HCT116 (cell line): ENCODE data around the gene TMEM234. TPM values are rescaled to one million over a fixed set of nuclear protein-coding genes. Genes with fewer than 3 reads are reported as not detected.

Experiments
- ATAC-seq: fragments of 200-7000 bp; cut with Tn5 transposase; 2 replicates; pipeline ENCODE4 v1.9.1; 2020; ENCODE audit warnings: mild to moderate bottlenecking, moderate library complexity
- BruUV-seq: library from RNA; stranded (reverse); fragments of 400-500 nt; replicated peaks from 2 replicates; lab custom pipeline; 2021; lab: Mats Ljungman, UMichigan
- CTCF ChIA-PET: fragments of 300-600 bp; sonication (Branson Sonifier 250); formaldehyde crosslinking; loops from one replicate; lab custom pipeline; 2021; ENCODE audit warnings: antibody characterized with exemption; lab: Charles Lee
- POLR2A ChIA-PET: fragments of 300-600, 350-600 bp; sonication (Branson Sonifier 250); formaldehyde crosslinking; loops from one replicate; lab custom pipeline; 2021; ENCODE audit warnings: antibody characterized with exemption; lab: Charles Lee
- RAD21 ChIA-PET, 2 experiments: fragments of 300-600 bp; sonication (Branson Sonifier 250); formaldehyde crosslinking; loops; one replicate each; lab custom pipeline; 2023; ENCODE audit warnings: low total read pairs in 2 of 2; ENCODE audit not compliant: uncharacterized antibody in 2 of 2, unreplicated experiment in 2 of 2, low non-redundant PET in 1 of 2; lab: Charles Lee
- DNase-seq: peaks from one replicate; pipeline ENCODE4 v3.0.0-alpha.2; 2010; ENCODE audit warnings: low read depth, low spot score
- H2AFZ ChIP-seq: fragments of 200-600 bp; shearing (Covaris generic), sonication (generic); 2 replicates; pipeline ENCODE4 v1.6.1; 2017; ENCODE audit warnings: low read depth, mixed run types, mixed read lengths, antibody characterized with exemption, low read length; ENCODE audit not compliant: poor library complexity, severe bottlenecking
- H3K27ac ChIP-seq: 2 replicates; pipeline ENCODE4 v1.5.1; 2012; ENCODE audit warnings: low read depth, low read length
- H3K27me3 ChIP-seq: fragments of 200-600 bp; sonication (generic); 2 replicates; pipeline ENCODE4 v1.6.1; 2016; ENCODE audit warnings: mixed run types, low read length, mixed read lengths; ENCODE audit not compliant: insufficient read depth
- H3K36me3 ChIP-seq, 2 experiments: fragments of 200-500 bp in 1 of 2; fragments of 200-600 bp in 1 of 2; sonication (Bioruptor generic) in 1 of 2; sonication (generic) in 1 of 2; 2 replicates each; pipeline versions ENCODE4 v1.5.1 to v1.6.1; 2014 to 2016; ENCODE audit warnings: low read length in 2 of 2, inconsistent platforms in 1 of 2, mixed read lengths in 1 of 2, mixed run types in 1 of 2; ENCODE audit not compliant: insufficient read depth in 2 of 2, control insufficient read depth in 1 of 2
- H3K4me1 ChIP-seq, 2 experiments: fragments of 200-600 bp in 1 of 2; sonication (generic) in 1 of 2; 2 replicates each; pipeline versions ENCODE4 v1.5.1 to v1.6.1; 2012 to 2017; ENCODE audit warnings: low read length in 2 of 2, inconsistent platforms in 1 of 2, mild to moderate bottlenecking in 1 of 2, mixed read lengths in 1 of 2, mixed run types in 1 of 2, moderate library complexity in 1 of 2; ENCODE audit not compliant: insufficient read depth in 2 of 2, control insufficient read depth in 1 of 2
- H3K4me2 ChIP-seq: fragments of 200-600 bp; sonication (generic); 2 replicates; pipeline ENCODE4 v1.6.1; 2017; ENCODE audit warnings: mixed run types, low read length, mixed read lengths
- H3K4me3 ChIP-seq, 2 experiments: fragments of 200-600 bp in 1 of 2; sonication (generic) in 1 of 2; replicated peaks in 1 of 2; 2 replicates each; pipeline ENCODE4 v1.5.1; 2011 to 2016; ENCODE audit warnings: low read length in 2 of 2, control low read depth in 1 of 2, low read depth in 1 of 2, mild to moderate bottlenecking in 1 of 2, mixed read lengths in 1 of 2, mixed run types in 1 of 2
- H3K79me2 ChIP-seq: fragments of 200-600 bp; sonication (generic); 2 replicates; pipeline ENCODE4 v1.6.1; 2017; ENCODE audit warnings: mild to moderate bottlenecking, mixed run types, low read length, moderate library complexity, mixed read lengths; ENCODE audit not compliant: insufficient read depth
- H3K9ac ChIP-seq: fragments of 200-600 bp; sonication (generic); 2 replicates; pipeline ENCODE4 v1.6.1; 2016; ENCODE audit warnings: low read length, mixed read lengths
- H3K9me2 ChIP-seq: fragments of 200-600 bp; sonication (generic), shearing (Covaris generic); 2 replicates; pipeline ENCODE4 v1.6.1; 2017; ENCODE audit warnings: mixed run types, mild to moderate bottlenecking, moderate library complexity; ENCODE audit not compliant: insufficient read depth
- H3K9me3 ChIP-seq, 2 experiments: fragments of 200-500 bp in 1 of 2; fragments of 200-600 bp in 1 of 2; sonication (Bioruptor generic) in 1 of 2; sonication (generic) in 1 of 2; 2 replicates each; pipeline ENCODE4 v1.6.1; 2014 to 2017; ENCODE audit warnings: low read length in 2 of 2, mixed read lengths in 2 of 2, inconsistent platforms in 1 of 2, low read depth in 1 of 2, mild to moderate bottlenecking in 1 of 2, mixed run types in 1 of 2, moderate library complexity in 1 of 2; ENCODE audit not compliant: control insufficient read depth in 1 of 2, insufficient read depth in 1 of 2
- H4K20me1 ChIP-seq: fragments of 200-600 bp; sonication (generic), shearing (Covaris generic); 2 replicates; pipeline ENCODE4 v1.6.1; 2017; ENCODE audit warnings: mixed run types, mild to moderate bottlenecking, moderate library complexity; ENCODE audit not compliant: insufficient read depth
- CBX3 ChIP-seq: IDR thresholded peaks from 2 replicates; pipeline ENCODE4 v1.6.1; 2012; ENCODE audit warnings: low read depth
- EZH2 ChIP-seq: fragments of 200-600 bp; sonication (generic); IDR thresholded peaks from 2 replicates; pipeline ENCODE4 v1.6.1; 2017; ENCODE audit warnings: antibody characterized with exemption, mixed run types
- EZH2phosphoT487 ChIP-seq: fragments of 200-600 bp; IDR thresholded peaks from 2 replicates; pipeline ENCODE4 v1.6.1; 2018; ENCODE audit warnings: antibody characterized with exemption, borderline replicate concordance
- intact Hi-C: fragments of 100-400 bp; cut with micrococcal nuclease; formaldehyde crosslinking; loops from 2 replicates; pipeline ENCODE4 v1.10.0; 2022
- total RNA-seq: library from RNA; stranded (reverse); gene quantifications from one replicate; pipeline ENCODE4 v1.2.1, GENCODE V29; 2021; ENCODE audit not compliant: unreplicated experiment
- TF ChIP-seq, protein P1 (sequence below): IDR thresholded peaks from 2 replicates; pipeline ENCODE4 v1.6.1; 2011; ENCODE audit warnings: mild to moderate bottlenecking, low read length, moderate library complexity; ENCODE audit not compliant: insufficient replicate concordance; ENCODE audit errors: extremely low read depth

The TMEM234 gene
- total RNA-seq, 1 experiment from 2014 or later = 12.3 TPM

DNA sequence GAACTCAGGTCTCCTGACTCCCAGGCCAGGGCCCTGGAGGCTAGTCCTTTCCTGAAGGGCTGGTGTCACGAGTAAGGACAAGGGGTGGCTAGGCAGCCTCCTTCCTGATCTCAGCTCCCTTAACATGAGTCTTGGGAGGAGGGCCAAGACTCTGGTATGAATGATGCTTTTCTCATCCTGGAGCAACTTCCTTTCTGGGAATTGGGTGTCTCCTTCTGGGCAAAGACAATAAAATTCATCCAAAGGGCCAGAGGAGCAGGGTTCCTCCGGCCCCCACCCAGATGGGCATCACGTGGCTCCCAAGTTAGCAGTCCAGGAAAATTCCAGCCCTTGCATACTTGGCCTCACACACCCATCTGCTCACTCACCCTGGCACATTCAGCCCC, 24.7 kb upstream of the TMEM234 start, which contains the start of gene FAM167B:
Gene FAM167B, plus strand, starts transcription at position 335 of the 386 bp plus-strand sequence. CDS start 200 bp downstream, outside the sequence.
- Histone ChIP-seq H3K79me2 (no peaks in the 10 kb centered on the region), H3K4me2 (peak within 1 kb of the TSS; percentile 54), H3K27me3 (no peaks in the 10 kb centered on the region)
- no peak for DNase-seq
- intact Hi-C loops = no loop called here
- TF ChIP-seq, protein P1, sequence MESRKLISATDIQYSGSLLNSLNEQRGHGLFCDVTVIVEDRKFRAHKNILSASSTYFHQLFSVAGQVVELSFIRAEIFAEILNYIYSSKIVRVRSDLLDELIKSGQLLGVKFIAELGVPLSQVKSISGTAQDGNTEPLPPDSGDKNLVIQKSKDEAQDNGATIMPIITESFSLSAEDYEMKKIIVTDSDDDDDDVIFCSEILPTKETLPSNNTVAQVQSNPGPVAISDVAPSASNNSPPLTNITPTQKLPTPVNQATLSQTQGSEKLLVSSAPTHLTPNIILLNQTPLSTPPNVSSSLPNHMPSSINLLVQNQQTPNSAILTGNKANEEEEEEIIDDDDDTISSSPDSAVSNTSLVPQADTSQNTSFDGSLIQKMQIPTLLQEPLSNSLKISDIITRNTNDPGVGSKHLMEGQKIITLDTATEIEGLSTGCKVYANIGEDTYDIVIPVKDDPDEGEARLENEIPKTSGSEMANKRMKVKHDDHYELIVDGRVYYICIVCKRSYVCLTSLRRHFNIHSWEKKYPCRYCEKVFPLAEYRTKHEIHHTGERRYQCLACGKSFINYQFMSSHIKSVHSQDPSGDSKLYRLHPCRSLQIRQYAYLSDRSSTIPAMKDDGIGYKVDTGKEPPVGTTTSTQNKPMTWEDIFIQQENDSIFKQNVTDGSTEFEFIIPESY = no peak
- TF ChIP-seq EZH2phosphoT487 = no peak
- TF ChIP-seq, all 23 proteins: peak for 0
- ChIA-PET POLR2A (no interaction called here), CTCF (interaction anchor here (1.2 kb wide), 1 partner anchor 19 kb away, joined by 3 read pairs; no protein-coding TSS in a partner anchor), RAD21 (no interaction called here)
- Histone ChIP-seq H3K4me1 (peaks cover 12 to 25% of the 10 kb centered on the region in 2 experiments), H3K9me2 (no peaks in the 10 kb centered on the region), H3K36me3 (no peaks in the 10 kb centered on the region), H4K20me1 (no peaks in the 10 kb centered on the region), H3K9ac (no peak within 1 kb of the TSS), H3K4me3 (no peak within 1 kb of the TSS), H2AFZ (peak within 1 kb of the TSS; percentile 80), H3K27ac (no peak within 1 kb of the TSS; the same call in 1 of the 2 replicates), H3K9me3 (no peaks in the 10 kb centered on the region)
- no peak for ATAC-seq
- BruUV-seq = no TSS peak

DNA sequence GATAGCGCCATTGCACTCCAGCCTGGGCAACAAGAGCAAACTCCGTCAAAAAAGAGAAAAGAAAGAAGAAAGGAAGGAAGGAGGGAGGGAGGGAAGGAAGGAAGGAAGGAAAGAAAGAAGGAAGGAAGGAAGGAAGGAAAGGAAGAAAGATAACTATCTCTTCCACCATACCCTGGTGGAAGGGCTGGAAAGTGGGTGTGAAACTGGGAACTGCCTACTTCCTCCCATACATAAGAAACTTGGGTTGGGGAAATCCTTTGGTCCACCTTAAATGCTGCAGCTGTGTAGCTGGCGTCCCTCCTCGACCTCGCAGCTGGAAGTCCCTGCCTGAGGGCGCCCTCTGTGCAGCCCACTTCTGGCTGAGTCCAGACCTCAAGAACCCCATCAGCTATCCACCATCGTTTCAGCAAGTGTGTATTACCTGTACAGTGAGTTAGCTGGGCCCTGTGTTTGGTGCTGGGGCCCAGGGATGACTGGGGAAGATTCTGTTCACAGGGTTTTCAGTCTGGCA, 20.2 kb upstream of the TMEM234 start:
- Histone ChIP-seq H3K27me3 (no peaks in the 10 kb centered on the region), H3K27ac (peak overlapping the region; percentile 24; the same call in 1 of the 2 replicates), H3K4me2 (peak overlapping the region; percentile 57), H3K4me3 (no peak overlapping the region)
- CTCF ChIA-PET = interaction anchor here (1.1 kb wide), 1 partner anchor 8 kb away, joined by 3 read pairs; no protein-coding TSS in a partner anchor
- RAD21 ChIA-PET = interaction anchor here in 1 of 2 experiments (0.7 to 1.7 kb wide), 2 partner anchors 94 to 279 kb away, joined by 3 to 4 read pairs; partner anchors contain the start of gene MARCKSL1
- 0 out of 2 replicates have a peak, but pooled peaks have one; percentile 10 for TF ChIP-seq CBX3
- TF ChIP-seq EZH2 = no peak
- TF ChIP-seq, all 23 proteins: peak for 1
- no peaks in the 10 kb centered on the region for H3K36me3 ChIP-seq
- no peaks in the 10 kb centered on the region for H4K20me1 ChIP-seq
- H3K9me3 ChIP-seq = no peaks in the 10 kb centered on the region
- H3K79me2 ChIP-seq = no peaks in the 10 kb centered on the region
- BruUV-seq = no TSS peak
- ATAC-seq (no peak), DNase-seq (no peak)
- H3K9me2 ChIP-seq = no peaks in the 10 kb centered on the region
- H3K9ac ChIP-seq = no peak overlapping the region
- intact Hi-C loops = no loop called here
- H3K4me1 ChIP-seq = peaks cover 20 to 34% of the 10 kb centered on the region in 2 experiments
- POLR2A ChIA-PET = interaction anchor here (0.6 to 0.7 kb wide), 2 partner anchors 24 to 94 kb away, joined by 3 read pairs; no protein-coding TSS in a partner anchor
- H2AFZ ChIP-seq = no peak overlapping the region
